Karpas-422 (cell line): Measurements from ENCODE around the gene THSD7B. TPM values are rescaled to one million over a fixed set of nuclear protein-coding genes. Genes with fewer than 3 reads are reported as not detected.

Experiments
- DNase-seq: peaks from one replicate; pipeline ENCODE4 v3.0.0-alpha.2; 2015
- H2AFZ ChIP-seq: fragments of 200-600 bp; sonication (generic); 2 replicates; pipeline ENCODE4 v1.6.1; 2014; ENCODE audit warnings: antibody characterized with exemption, low read length, mixed read lengths
- H3K27ac ChIP-seq: fragments of 200-600 bp; sonication (generic); 2 replicates; pipeline ENCODE4 v1.5.1; 2014; ENCODE audit warnings: mild to moderate bottlenecking, low read length, moderate library complexity
- H3K27me3 ChIP-seq: fragments of 200-600 bp; sonication (generic); 2 replicates; pipeline ENCODE4 v1.6.1; 2014; ENCODE audit warnings: low read length, mixed read lengths
- H3K36me3 ChIP-seq: fragments of 200-600 bp; sonication (generic); 2 replicates; pipeline ENCODE4 v1.6.1; 2014; ENCODE audit warnings: low read length, mixed read lengths; ENCODE audit not compliant: insufficient read depth
- H3K4me1 ChIP-seq: fragments of 200-600 bp; sonication (generic); 2 replicates; pipeline ENCODE4 v1.6.1; 2014; ENCODE audit warnings: mild to moderate bottlenecking, low read length, mixed read lengths
- H3K4me2 ChIP-seq: fragments of 200-600 bp; sonication (generic); 2 replicates; pipeline ENCODE4 v1.6.1; 2014; ENCODE audit warnings: low read length, low read depth, mild to moderate bottlenecking; ENCODE audit not compliant: poor library complexity, severe bottlenecking
- H3K4me3 ChIP-seq: fragments of 200-600 bp; sonication (generic); 2 replicates; pipeline ENCODE4 v1.5.1; 2014; ENCODE audit warnings: mild to moderate bottlenecking, antibody characterized with exemption, low read length, mixed read lengths
- H3K79me2 ChIP-seq: fragments of 200-600 bp; sonication (generic); 2 replicates; pipeline ENCODE4 v1.6.1; 2014; ENCODE audit warnings: mild to moderate bottlenecking, low read length, mixed read lengths
- H3K9ac ChIP-seq: fragments of 200-600 bp; sonication (generic); 2 replicates; pipeline ENCODE4 v1.6.0; 2014; ENCODE audit warnings: low read length
- H3K9me2 ChIP-seq: fragments of 200-600 bp; sonication (generic), shearing (Covaris generic); replicated peaks from 2 replicates; pipeline ENCODE4 v1.6.0; 2014; ENCODE audit warnings: mild to moderate bottlenecking, low read length, moderate library complexity; ENCODE audit not compliant: insufficient read depth
- H3K9me3 ChIP-seq: fragments of 300-700, 200-600 bp; sonication (generic); 2 replicates; pipeline ENCODE4 v1.6.1; 2014; ENCODE audit warnings: low read length, mixed read lengths
- H4K20me1 ChIP-seq: fragments of 200-600 bp; sonication (generic); 2 replicates; pipeline ENCODE4 v1.6.1; 2014; ENCODE audit warnings: mild to moderate bottlenecking, antibody characterized with exemption, low read length, low read depth; ENCODE audit not compliant: insufficient read depth
- total RNA-seq: library from RNA; depleted of rRNA; stranded (reverse); fragments of >200 nt; shearing (Covaris generic); gene quantifications from 2 replicates; pipeline ENCODE4 v1.2.3, GENCODE V29; 2014; ENCODE audit warnings: low replicate concordance

Gene THSD7B
- total RNA-seq, 1 experiment from 2014 or later, result not detected

DNA sequence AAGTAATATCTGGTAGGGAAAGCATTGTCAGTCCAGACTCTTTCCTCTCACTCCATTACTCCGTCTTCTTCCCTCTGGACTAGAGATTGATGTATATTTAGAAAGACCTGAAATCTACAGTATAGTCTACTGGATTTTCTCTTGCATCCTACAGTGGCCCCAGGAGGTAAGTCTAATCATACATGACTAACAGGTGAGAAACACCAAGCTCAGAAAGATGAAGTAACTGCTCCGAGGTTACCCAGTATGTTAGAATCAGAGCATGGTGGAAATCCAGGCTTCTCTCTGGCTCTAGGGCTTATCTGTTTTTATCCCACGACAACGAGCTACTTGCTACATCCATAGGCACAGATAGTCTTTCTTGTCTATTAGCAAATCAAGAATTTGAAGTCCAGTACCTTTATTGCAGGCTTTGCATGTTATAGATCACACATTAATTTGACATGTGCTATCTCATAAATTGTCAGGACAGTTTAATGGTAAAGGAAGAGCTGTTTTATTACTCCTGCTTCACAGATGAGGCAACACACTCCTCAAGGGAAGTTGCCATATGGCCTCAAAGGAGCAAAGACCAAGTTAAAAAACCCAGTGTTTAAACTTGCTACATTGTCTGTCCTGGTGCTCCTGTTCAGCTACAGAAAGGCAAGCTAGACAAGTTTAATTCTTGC, 484.3 kb downstream of the THSD7B start:
- H3K79me2 ChIP-seq, result no peaks in the 10 kb centered on the region
- no peaks in the 10 kb centered on the region for H4K20me1 ChIP-seq
- no peak overlapping the region for H3K9ac ChIP-seq
- H3K27me3 ChIP-seq, result no peaks in the 10 kb centered on the region
- DNase-seq, result no peak
- H2AFZ ChIP-seq, result no peak overlapping the region
- no peak overlapping the region for H3K4me3 ChIP-seq
- no peaks in the 10 kb centered on the region for H3K4me1 ChIP-seq
- H3K4me2 ChIP-seq, result no peak overlapping the region
- H3K9me3 ChIP-seq, result no peaks in the 10 kb centered on the region
- no peak overlapping the region for H3K27ac ChIP-seq
- H3K36me3 ChIP-seq, result no peaks in the 10 kb centered on the region
- H3K9me2 ChIP-seq, result no peaks in the 10 kb centered on the region

DNA sequence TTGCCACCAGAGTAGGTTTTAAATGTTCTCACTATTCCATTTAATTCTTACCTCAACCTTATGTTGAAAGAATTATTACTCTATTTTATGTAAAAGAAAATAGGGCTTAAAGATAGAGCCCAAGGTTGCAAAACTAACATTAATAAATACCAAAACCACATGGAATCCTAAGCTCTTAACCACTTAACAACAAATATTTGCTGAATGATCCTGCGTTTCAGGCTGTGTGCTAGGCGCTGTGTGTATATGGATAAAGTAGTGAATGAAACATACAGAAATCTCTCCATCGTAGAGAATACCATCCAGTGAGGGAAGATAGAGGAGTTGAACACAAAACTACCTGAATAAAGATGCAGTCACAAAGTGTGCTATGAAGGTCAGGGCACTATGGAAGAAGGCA, 485.1 kb downstream of the THSD7B start:
- H3K9ac ChIP-seq, result no peak overlapping the region
- H3K4me2 ChIP-seq, result no peak overlapping the region
- H3K4me3 ChIP-seq, result no peak overlapping the region
- no peaks in the 10 kb centered on the region for H3K4me1 ChIP-seq
- H4K20me1 ChIP-seq, result no peaks in the 10 kb centered on the region
- no peaks in the 10 kb centered on the region for H3K79me2 ChIP-seq
- no peaks in the 10 kb centered on the region for H3K9me2 ChIP-seq
- no peaks in the 10 kb centered on the region for H3K36me3 ChIP-seq
- H3K9me3 ChIP-seq, result no peaks in the 10 kb centered on the region
- H2AFZ ChIP-seq, result no peak overlapping the region
- H3K27ac ChIP-seq, result no peak overlapping the region
- no peaks in the 10 kb centered on the region for H3K27me3 ChIP-seq
- DNase-seq, result no peak

DNA sequence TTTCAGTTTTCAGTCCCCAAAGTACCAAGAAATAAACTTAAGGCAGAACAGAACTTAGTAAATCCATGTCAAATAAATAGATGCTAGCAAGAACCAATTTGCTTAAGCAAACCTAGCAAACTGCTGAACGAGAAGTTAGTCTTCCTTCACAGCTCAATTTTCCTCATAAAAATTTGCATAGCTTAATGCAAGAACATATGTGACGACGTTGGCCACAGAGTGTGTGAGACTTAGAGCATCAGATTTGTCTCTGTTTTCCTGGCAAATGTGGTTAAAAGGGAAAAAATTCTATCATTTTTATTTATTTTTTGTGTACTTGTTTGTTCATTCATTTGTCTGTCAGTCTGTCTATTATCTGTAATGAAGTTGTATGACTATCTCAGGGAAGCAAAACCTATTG, 485.7 kb downstream of the THSD7B start:
- Histone ChIP-seq H4K20me1 (no peaks in the 10 kb centered on the region), H3K9me2 (no peaks in the 10 kb centered on the region), H3K27ac (no peak overlapping the region), H3K9ac (no peak overlapping the region), H3K79me2 (no peaks in the 10 kb centered on the region), H3K4me1 (no peaks in the 10 kb centered on the region), H3K9me3 (no peaks in the 10 kb centered on the region), H3K4me3 (no peak overlapping the region), H2AFZ (no peak overlapping the region), H3K36me3 (no peaks in the 10 kb centered on the region), H3K27me3 (no peaks in the 10 kb centered on the region), H3K4me2 (no peak overlapping the region)
- no peak for DNase-seq

DNA sequence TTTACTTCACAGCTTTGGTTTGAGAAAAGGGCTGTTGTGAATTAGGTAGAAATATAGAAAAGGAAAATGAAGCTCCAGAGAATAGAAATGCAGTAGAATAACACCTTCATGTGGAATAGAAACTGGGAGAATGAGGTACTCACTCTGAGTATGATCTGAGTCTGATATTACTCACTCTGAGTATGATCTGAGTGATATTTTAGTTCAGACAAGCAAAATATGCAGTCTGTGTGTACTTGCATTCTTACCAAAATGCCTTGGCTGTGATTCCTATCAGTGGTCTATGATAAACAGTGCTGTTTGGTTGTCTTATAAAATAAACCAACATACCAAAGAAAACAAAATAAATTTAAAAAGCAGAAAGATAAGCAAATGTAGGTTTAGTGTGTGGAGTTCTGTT, 487.6 kb downstream of the THSD7B start:
- H4K20me1 ChIP-seq, result no peaks in the 10 kb centered on the region
- no peak overlapping the region for H3K4me3 ChIP-seq
- H2AFZ ChIP-seq, result no peak overlapping the region
- no peaks in the 10 kb centered on the region for H3K36me3 ChIP-seq
- no peak overlapping the region for H3K9ac ChIP-seq
- DNase-seq, result no peak
- no peak overlapping the region for H3K4me2 ChIP-seq
- H3K9me2 ChIP-seq, result no peaks in the 10 kb centered on the region
- H3K9me3 ChIP-seq, result no peaks in the 10 kb centered on the region
- H3K79me2 ChIP-seq, result no peaks in the 10 kb centered on the region
- no peaks in the 10 kb centered on the region for H3K4me1 ChIP-seq
- H3K27ac ChIP-seq, result no peak overlapping the region
- H3K27me3 ChIP-seq, result no peaks in the 10 kb centered on the region

DNA sequence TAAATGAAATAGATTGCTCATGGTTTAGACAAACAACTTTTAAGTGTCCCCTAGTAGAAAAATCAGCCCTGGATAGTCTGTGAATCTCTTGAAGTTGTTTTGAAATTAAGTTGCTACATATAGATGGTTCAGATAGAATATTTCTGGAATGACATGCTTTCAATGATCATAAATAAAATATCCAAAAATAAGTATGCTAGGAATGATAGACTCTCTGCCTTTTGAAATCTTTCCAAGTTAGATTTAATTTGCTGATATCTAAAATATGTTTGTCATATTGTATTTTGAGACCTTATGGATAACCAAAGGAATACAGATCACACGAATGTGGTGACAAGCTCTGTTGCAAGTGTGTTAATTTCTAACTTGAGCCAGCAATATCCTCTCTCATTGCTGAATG, 488.7 kb downstream of the THSD7B start:
- Histone ChIP-seq H3K9me2 (no peaks in the 10 kb centered on the region), H2AFZ (no peak overlapping the region), H3K4me2 (no peak overlapping the region), H4K20me1 (no peaks in the 10 kb centered on the region), H3K9ac (no peak overlapping the region), H3K27ac (no peak overlapping the region), H3K4me3 (no peak overlapping the region), H3K9me3 (no peaks in the 10 kb centered on the region), H3K27me3 (no peaks in the 10 kb centered on the region), H3K4me1 (no peaks in the 10 kb centered on the region), H3K36me3 (no peaks in the 10 kb centered on the region), H3K79me2 (no peaks in the 10 kb centered on the region)
- no peak for DNase-seq

DNA sequence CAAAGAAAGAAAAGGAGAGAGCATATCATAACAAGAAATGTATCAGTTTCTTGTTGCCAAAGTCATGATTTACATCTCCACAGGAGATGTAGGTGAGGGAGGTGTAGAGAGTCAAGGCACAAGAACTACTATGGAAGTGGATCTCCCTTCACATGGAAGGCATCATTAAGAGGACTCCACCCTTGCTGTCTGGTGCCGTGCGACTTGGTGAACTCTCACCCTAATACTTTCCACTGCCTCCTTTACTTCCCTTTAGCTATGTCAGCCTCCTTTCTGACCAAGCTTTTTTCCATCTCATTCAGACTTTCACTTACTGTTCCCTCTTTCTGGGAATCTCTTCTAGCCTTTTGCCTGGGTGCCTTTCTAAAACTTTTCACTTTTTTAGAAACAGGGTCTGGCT, 490.0 kb downstream of the THSD7B start:
- Histone ChIP-seq H3K36me3 (no peaks in the 10 kb centered on the region), H4K20me1 (no peaks in the 10 kb centered on the region), H3K9me3 (no peaks in the 10 kb centered on the region), H3K4me1 (no peaks in the 10 kb centered on the region), H3K27ac (no peak overlapping the region), H3K27me3 (no peaks in the 10 kb centered on the region), H3K9me2 (no peaks in the 10 kb centered on the region), H3K4me2 (no peak overlapping the region), H2AFZ (no peak overlapping the region), H3K79me2 (no peaks in the 10 kb centered on the region), H3K4me3 (no peak overlapping the region), H3K9ac (no peak overlapping the region)
- no peak for DNase-seq

DNA sequence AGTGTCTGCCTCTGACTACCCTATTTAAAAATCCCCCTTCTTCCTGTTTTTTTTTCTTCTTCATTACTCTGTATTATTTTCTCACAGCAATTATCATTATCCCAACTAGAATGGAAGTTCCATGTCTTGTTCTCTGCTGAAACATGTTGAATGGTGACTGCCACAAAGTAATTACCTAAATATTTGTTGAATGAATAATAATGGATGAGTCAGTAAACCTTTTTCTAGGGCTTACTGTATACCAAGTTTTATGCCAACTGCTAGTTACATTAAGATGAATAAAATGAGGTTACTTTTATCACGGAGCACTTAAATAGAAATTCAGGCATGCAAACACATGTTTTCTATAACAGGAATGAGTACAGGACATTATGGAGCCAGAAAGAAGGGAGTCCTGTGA, 490.6 kb downstream of the THSD7B start:
- Histone ChIP-seq H3K36me3 (no peaks in the 10 kb centered on the region), H3K79me2 (no peaks in the 10 kb centered on the region), H2AFZ (no peak overlapping the region), H3K4me1 (no peaks in the 10 kb centered on the region), H3K27me3 (no peaks in the 10 kb centered on the region), H3K27ac (no peak overlapping the region), H3K9me3 (no peaks in the 10 kb centered on the region), H3K4me2 (no peak overlapping the region), H4K20me1 (no peaks in the 10 kb centered on the region), H3K9ac (no peak overlapping the region), H3K4me3 (no peak overlapping the region), H3K9me2 (no peaks in the 10 kb centered on the region)
- DNase-seq, result no peak

DNA sequence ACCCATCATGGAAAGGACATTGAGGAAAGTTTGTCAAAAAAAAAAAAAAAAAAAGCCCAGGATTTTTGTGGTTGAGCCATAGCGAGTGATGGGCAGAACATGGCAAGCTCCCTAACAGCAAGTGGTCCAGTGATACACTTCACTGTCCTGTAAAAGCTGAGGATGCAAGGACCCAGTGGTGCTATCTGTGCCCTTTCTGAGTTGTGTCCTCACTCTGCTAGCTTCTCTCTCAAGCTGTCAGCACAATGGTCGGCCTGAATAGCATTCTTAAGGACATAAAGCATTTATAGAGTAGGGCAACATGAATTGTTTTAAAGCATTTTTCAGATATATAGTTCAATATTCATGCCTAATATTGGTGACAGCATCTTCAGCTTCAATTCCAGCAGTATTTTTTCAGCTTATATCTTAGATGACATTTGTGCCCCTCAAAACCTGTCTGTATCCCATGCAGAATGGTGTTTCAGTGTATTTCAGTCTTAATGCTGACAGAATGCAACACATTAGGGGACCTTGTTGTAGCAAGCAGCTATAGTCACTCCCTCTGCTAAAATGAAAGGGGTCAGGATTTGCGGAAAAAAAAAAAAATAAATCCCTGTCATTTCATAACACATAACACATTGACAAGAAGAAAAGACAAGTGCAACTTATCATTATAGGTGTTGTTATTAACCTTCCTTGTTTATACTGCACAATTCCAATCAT, 496.7 kb downstream of the THSD7B start:
- DNase-seq, result no peak
- no peaks in the 10 kb centered on the region for H3K9me3 ChIP-seq

More for the DNA sequence above, 496.7 kb downstream of the THSD7B start:
- no peak overlapping the region for H3K27ac ChIP-seq
- H3K9ac ChIP-seq, result no peak overlapping the region
- no peaks in the 10 kb centered on the region for H3K4me1 ChIP-seq
- H3K79me2 ChIP-seq, result no peaks in the 10 kb centered on the region
- H2AFZ ChIP-seq, result no peak overlapping the region
- no peaks in the 10 kb centered on the region for H3K9me2 ChIP-seq
- H3K4me2 ChIP-seq, result no peak overlapping the region
- no peaks in the 10 kb centered on the region for H4K20me1 ChIP-seq
- no peaks in the 10 kb centered on the region for H3K27me3 ChIP-seq
- no peak overlapping the region for H3K4me3 ChIP-seq
- H3K36me3 ChIP-seq, result no peaks in the 10 kb centered on the region
